GM12801 (cell line): Measurements from ENCODE around the gene KATNAL2.

Experiments used
- CTCF ChIP-seq: IDR thresholded peaks from one replicate; pipeline ENCODE4 v1.5.1; 2011; ENCODE audit warnings: control low read depth; ENCODE audit not compliant: insufficient read length; ENCODE audit errors: extremely low read depth

KATNAL2 gene

GRCh38 chr18:47149457-47150028 lies 232.1 kb downstream of the KATNAL2 start:
- TF ChIP-seq CTCF, result no peak

GRCh38 chr18:47150029-47150823 lies 232.8 kb downstream of the KATNAL2 start, which contains the start of gene HDHD2:
TSS of gene HDHD2 (minus strand) at chr18:47150500. CDS start at chr18:47136439, 14,061 bp downstream.
- no peak for TF ChIP-seq CTCF

GRCh38 chr18:47150824-47151366 lies 233.5 kb downstream of the KATNAL2 start:
- TF ChIP-seq CTCF, result no peak

GRCh38 chr18:47151439-47151838 lies 234.0 kb downstream of the KATNAL2 start:
- no peak for TF ChIP-seq CTCF
